K562 (cell line): ENCODE data around the gene CENPC. TPM values are rescaled to one million over a fixed set of nuclear protein-coding genes. Genes with fewer than 3 reads are reported as not detected.
A peak's percentile ranks its signal among the peaks of the same experiment; 100 is the strongest.

Source experiments
- ATAC-seq: fragments of 200-7000 bp; cut with Tn5 transposase; 3 replicates; pipeline ENCODE4 v1.9.1; 2020; ENCODE audit warnings: moderate library complexity
- BruUV-seq: library from RNA; stranded (reverse); fragments of 400-500 nt; replicated peaks from 2 replicates; lab custom pipeline; 2021; lab: Mats Ljungman, UMichigan
- CTCF ChIA-PET: fragments of 300-600 bp; formaldehyde crosslinking; extraction: SDS; loops from one replicate; lab custom pipeline; 2021; ENCODE audit warnings: low intra/inter-chr PET ratio; lab: Yijun Ruan, JAX
- POLR2A ChIA-PET: fragments of 300-600, 350-650 bp; sonication (Branson Sonifier 250); formaldehyde crosslinking; extraction: SDS; loops from one replicate; lab custom pipeline; 2021; ENCODE audit warnings: antibody characterized with exemption, inconsistent platforms; lab: Yijun Ruan, JAX
- DNase-seq, 4 experiments: peaks; one replicate each; pipeline versions ENCODE4 v3.0.0 to v3.0.0-alpha.2; 2011 to 2018; ENCODE audit warnings: low spot score in 3 of 4, mixed read lengths in 3 of 4; ENCODE audit errors: extremely low read depth in 1 of 4
- FAIRE-seq: peaks from 2 replicates; lab custom pipeline; 2011; peaks lifted over from hg19 to GRCh38; lab: Jason Lieb, UNC
- H2AFZ ChIP-seq: 2 replicates; pipeline ENCODE4 v1.6.0; 2011; ENCODE audit warnings: low read depth, low read length, control low read depth, inconsistent platforms
- H3K27ac ChIP-seq: fragments of 200-600 bp; 3 replicates; pipeline ENCODE4 v1.8.0; 2011; ENCODE audit warnings: low read depth, mild to moderate bottlenecking, control low read depth, inconsistent platforms, low read length, moderate library complexity, mixed read lengths; ENCODE audit errors: extremely low read depth
- H3K27me3 ChIP-seq, 2 experiments: fragments of 300-600 bp in 1 of 2; 2 replicates in 1 of 2; 3 replicates in 1 of 2; pipeline versions ENCODE4 v1.6.0 to v1.8.0; 2011; ENCODE audit warnings: inconsistent platforms in 2 of 2, low read length in 2 of 2, mild to moderate bottlenecking in 1 of 2, mixed read lengths in 1 of 2, moderate library complexity in 1 of 2; ENCODE audit not compliant: control insufficient read depth in 2 of 2, insufficient read depth in 2 of 2
- H3K36me3 ChIP-seq: fragments of 300-600 bp; 3 replicates; pipeline ENCODE4 v1.8.0; 2011; ENCODE audit warnings: mild to moderate bottlenecking, low read length, inconsistent platforms; ENCODE audit not compliant: control insufficient read depth, insufficient read depth
- H3K4me1 ChIP-seq, 2 experiments: fragments of 200-600 bp in 1 of 2; replicated peaks in 1 of 2; 2 replicates in 1 of 2; 3 replicates in 1 of 2; pipeline versions ENCODE4 v1.5.1 to v1.8.0; 2011; ENCODE audit warnings: inconsistent platforms in 2 of 2, low read length in 2 of 2, mild to moderate bottlenecking in 1 of 2, mixed read lengths in 1 of 2, moderate library complexity in 1 of 2; ENCODE audit not compliant: control insufficient read depth in 2 of 2, insufficient read depth in 2 of 2
- H3K4me2 ChIP-seq: 2 replicates; pipeline ENCODE4 v1.6.1; 2011; ENCODE audit warnings: low read length, control low read depth, inconsistent platforms, mixed read lengths; ENCODE audit not compliant: insufficient read depth
- H3K4me3 ChIP-seq: fragments of 200-600 bp; sonication (generic), shearing (Covaris generic); 2 replicates; pipeline ENCODE4 v1.5.1; 2016; ENCODE audit warnings: control low read depth, inconsistent platforms
- H3K79me2 ChIP-seq: fragments of 200-600 bp; 3 replicates; pipeline ENCODE4 v1.8.0; 2011; ENCODE audit warnings: low read length, inconsistent platforms; ENCODE audit not compliant: control insufficient read depth, insufficient read depth
- H3K9ac ChIP-seq, 2 experiments: 2 replicates each; pipeline versions ENCODE4 v1.6.0 to v1.6.1; 2011; ENCODE audit warnings: low read depth in 2 of 2, low read length in 2 of 2, control low read depth in 1 of 2, inconsistent platforms in 1 of 2, mild to moderate bottlenecking in 1 of 2, mixed read lengths in 1 of 2; ENCODE audit not compliant: insufficient read depth in 1 of 2
- H3K9me1 ChIP-seq: one replicate; pipeline ENCODE4 v1.6.0; 2011; ENCODE audit warnings: inconsistent platforms, mild to moderate bottlenecking, low read length, moderate library complexity; ENCODE audit not compliant: control insufficient read depth, insufficient read depth
- H3K9me3 ChIP-seq: replicated peaks from 2 replicates; pipeline ENCODE4 v1.5.1; 2011; ENCODE audit warnings: low read depth, low read length, inconsistent platforms; ENCODE audit not compliant: control insufficient read depth, insufficient read depth
- H4K20me1 ChIP-seq: replicated peaks from 2 replicates; pipeline ENCODE4 v1.6.1; 2011; ENCODE audit warnings: low read length, inconsistent platforms, mixed read lengths; ENCODE audit not compliant: control insufficient read depth, insufficient read depth
- GTF3C2 ChIP-seq: IDR thresholded peaks from 3 replicates; pipeline ENCODE4 v1.6.1; 2011; ENCODE audit warnings: borderline replicate concordance, mild to moderate bottlenecking, moderate library complexity; ENCODE audit not compliant: insufficient read length; ENCODE audit errors: extremely low read depth
- IFI16 ChIP-seq: fragments of 250-450 bp; sonication (Bioruptor Pico); IDR thresholded peaks from 2 replicates; pipeline ENCODE4 v2.1.2; 2022; ENCODE audit warnings: mild to moderate bottlenecking, inconsistent platforms
- PCBP1 ChIP-seq: fragments of 200-400 bp; formaldehyde crosslinking; IDR thresholded peaks from 2 replicates; pipeline ENCODE4 v1.6.1; 2018; ENCODE audit warnings: mild to moderate bottlenecking, low read depth, low read length; ENCODE audit not compliant: poor library complexity, severe bottlenecking
- UBTF ChIP-seq, 2 experiments: IDR thresholded peaks; 2 replicates each; pipeline ENCODE4 v1.6.1; 2012; ENCODE audit warnings: improper control_type of control experiment in 2 of 2, low read depth in 2 of 2, low read length in 2 of 2, borderline replicate concordance in 1 of 2
- WGBS: fragments of 100-300 bp; shearing (Covaris generic); methylation state at CpG from one replicate; pipeline ENCODE4 v1.1.6; 2016; ENCODE audit warnings: low coverage, mixed read lengths; ENCODE audit not compliant: insufficient coverage; ENCODE audit errors: missing lambda C conversion rate; 5-methylcytosine and 5-hydroxymethylcytosine counted together
- in situ Hi-C: fragments of 300-500 bp; cut with MboI; formaldehyde crosslinking; loops from 4 replicates; pipeline ENCODE4 v1.15.0; 2018; ENCODE audit warnings: inconsistent platforms, mixed read lengths
- intact Hi-C: fragments of 100-400 bp; cut with micrococcal nuclease; formaldehyde crosslinking; loops from 2 replicates; pipeline ENCODE4 v1.14.2; 2022
- polyA plus RNA-seq, 8 experiments: library from polyadenylated mRNA; depleted of rRNA in 4 of 8; stranded (reverse) in 5 of 8; unstranded in 3 of 8; fragments of >200 nt; fragmentation: Nextera tagmentation in 2 of 8; fragmentation: Illumina TruSeq in 1 of 8; extraction: Ambion mirVana in 2 of 8; extraction: Trizol in 1 of 8; gene quantifications; 2 replicates each; pipeline versions ENCODE4 v1.2.1 to v1.2.3, GENCODE V29; 2011 to 2014; ENCODE audit warnings: inconsistent platforms in 1 of 8, missing spikeins in 1 of 8
- total RNA-seq, 7 experiments: library from RNA; depleted of rRNA in 6 of 7; stranded (reverse); fragments of >200 nt in 6 of 7; fragmentation: Illumina TruSeq in 2 of 7; extraction: Trizol in 2 of 7; gene quantifications; 2 replicates each; pipeline versions ENCODE4 v1.2.1 to v1.2.3, GENCODE V29; 2011 to 2021; ENCODE audit warnings: low replicate concordance in 1 of 7
- TF ChIP-seq, protein P1 (sequence below), 3 experiments: fragments of 200-800 bp in 1 of 3; fragments of 250-450 bp in 1 of 3; fragments of 450-650 bp in 1 of 3; sonication (Bioruptor Pico) in 1 of 3; sonication (Bioruptor generic) in 1 of 3; formaldehyde crosslinking in 1 of 3; IDR thresholded peaks; 2 replicates each; pipeline versions ENCODE4 v1.6.1 to v1.8.0; 2016 to 2022; ENCODE audit warnings: mild to moderate bottlenecking in 2 of 3, missing genetic modification characterization in 2 of 3, missing compliant biosample characterization in 1 of 3, moderate library complexity in 1 of 3

CENPC gene
- total and polyA plus RNA-seq, 9 of the 15 experiments (the other 6 are each of a cell fraction or from before 2014, with no cell fraction given), result 18.1 to 48.5 (median 30.8) TPM

DNA sequence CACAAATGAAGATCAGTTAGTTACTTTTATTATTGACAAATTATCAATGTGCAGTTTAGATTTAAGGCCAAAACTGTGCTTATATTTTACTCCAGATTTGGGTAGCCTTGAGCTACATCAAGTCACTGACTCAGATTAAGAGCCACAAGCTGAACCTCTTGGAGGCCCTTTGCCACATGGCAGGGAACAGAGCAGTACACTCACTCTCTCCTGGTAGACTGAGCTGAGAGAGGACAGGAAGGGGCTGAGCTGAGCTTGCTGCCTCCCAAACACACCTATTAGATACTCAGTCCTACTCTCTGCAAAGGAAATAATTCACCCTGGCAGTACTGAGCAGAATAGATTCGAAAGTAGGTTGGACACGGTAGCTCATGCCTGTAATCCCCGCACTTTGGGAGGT lies 21.0 kb upstream of the CENPC start:
- in situ Hi-C loops, result no loop called here
- no peak for TF ChIP-seq IFI16 (CRISPR knock-in tag)
- TF ChIP-seq PCBP1, result no peak
- Histone ChIP-seq H3K4me3 (no peak overlapping the region), H3K36me3 (no peaks in the 10 kb centered on the region), H3K4me2 (no peak overlapping the region), H4K20me1 (no peaks in the 10 kb centered on the region), H2AFZ (no peak overlapping the region), H3K79me2 (no peaks in the 10 kb centered on the region), H3K4me1 (peaks cover 0 to 4% of the 10 kb centered on the region in 2 experiments; a peak in 1 of 5 replicates), H3K9me3 (no peaks in the 10 kb centered on the region), H3K27me3 (no peaks in the 10 kb centered on the region), H3K27ac (no peak overlapping the region), H3K9me1 (no peaks in the 10 kb centered on the region), H3K9ac (no peak overlapping the region)
- WGBS, result 70% methylated on average over 3 of the region's 3 CpGs
- CTCF ChIA-PET, result no interaction called here
- intact Hi-C loops, result no loop called here
- ATAC-seq (peak; percentile 11; the same call in 2 of the 3 replicates), FAIRE-seq (no peak), DNase-seq (no peak)
- no TSS peak for BruUV-seq
- POLR2A ChIA-PET, result no interaction called here

DNA sequence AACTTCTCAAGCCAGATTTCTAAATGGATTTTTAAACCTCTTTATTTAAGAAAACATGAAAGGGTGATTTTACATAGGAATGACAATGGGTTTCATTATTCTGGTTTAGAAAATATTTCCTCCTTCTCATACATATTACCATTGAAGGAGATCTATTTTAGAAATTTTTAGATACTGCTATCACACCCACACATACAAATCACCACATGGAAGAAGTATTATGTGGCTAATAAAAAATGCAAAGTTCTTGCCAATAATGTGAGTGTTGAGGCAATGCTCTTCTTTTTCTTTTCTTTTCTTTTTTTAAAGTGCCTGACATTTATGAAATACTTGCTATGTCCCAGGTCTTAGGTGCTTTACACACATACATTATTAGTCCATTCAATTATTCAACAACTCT lies 20.0 kb upstream of the CENPC start:
- Histone ChIP-seq H3K4me3 (no peak overlapping the region), H3K9ac (no peak overlapping the region), H3K36me3 (no peaks in the 10 kb centered on the region), H3K79me2 (no peaks in the 10 kb centered on the region), H3K9me1 (no peaks in the 10 kb centered on the region), H3K4me1 (no peaks in the 10 kb centered on the region), H4K20me1 (no peaks in the 10 kb centered on the region), H3K27me3 (no peaks in the 10 kb centered on the region), H3K9me3 (no peaks in the 10 kb centered on the region), H2AFZ (no peak overlapping the region), H3K27ac (no peak overlapping the region), H3K4me2 (no peak overlapping the region)
- no TSS peak for BruUV-seq
- FAIRE-seq, result no peak
- in situ Hi-C loops (no loop called here), intact Hi-C loops (no loop called here)
- CTCF ChIA-PET, result no interaction called here
- POLR2A ChIA-PET, result no interaction called here
- ATAC-seq, result no peak
- DNase-seq, result no peak
- TF ChIP-seq GTF3C2, result no peak
- TF ChIP-seq, protein P1, sequence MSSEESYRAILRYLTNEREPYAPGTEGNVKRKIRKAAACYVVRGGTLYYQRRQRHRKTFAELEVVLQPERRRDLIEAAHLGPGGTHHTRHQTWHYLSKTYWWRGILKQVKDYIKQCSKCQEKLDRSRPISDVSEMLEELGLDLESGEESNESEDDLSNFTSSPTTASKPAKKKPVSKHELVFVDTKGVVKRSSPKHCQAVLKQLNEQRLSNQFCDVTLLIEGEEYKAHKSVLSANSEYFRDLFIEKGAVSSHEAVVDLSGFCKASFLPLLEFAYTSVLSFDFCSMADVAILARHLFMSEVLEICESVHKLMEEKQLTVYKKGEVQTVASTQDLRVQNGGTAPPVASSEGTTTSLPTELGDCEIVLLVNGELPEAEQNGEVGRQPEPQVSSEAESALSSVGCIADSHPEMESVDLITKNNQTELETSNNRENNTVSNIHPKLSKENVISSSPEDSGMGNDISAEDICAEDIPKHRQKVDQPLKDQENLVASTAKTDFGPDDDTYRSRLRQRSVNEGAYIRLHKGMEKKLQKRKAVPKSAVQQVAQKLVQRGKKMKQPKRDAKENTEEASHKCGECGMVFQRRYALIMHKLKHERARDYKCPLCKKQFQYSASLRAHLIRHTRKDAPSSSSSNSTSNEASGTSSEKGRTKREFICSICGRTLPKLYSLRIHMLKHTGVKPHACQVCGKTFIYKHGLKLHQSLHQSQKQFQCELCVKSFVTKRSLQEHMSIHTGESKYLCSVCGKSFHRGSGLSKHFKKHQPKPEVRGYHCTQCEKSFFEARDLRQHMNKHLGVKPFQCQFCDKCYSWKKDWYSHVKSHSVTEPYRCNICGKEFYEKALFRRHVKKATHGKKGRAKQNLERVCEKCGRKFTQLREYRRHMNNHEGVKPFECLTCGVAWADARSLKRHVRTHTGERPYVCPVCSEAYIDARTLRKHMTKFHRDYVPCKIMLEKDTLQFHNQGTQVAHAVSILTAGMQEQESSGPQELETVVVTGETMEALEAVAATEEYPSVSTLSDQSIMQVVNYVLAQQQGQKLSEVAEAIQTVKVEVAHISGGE (CRISPR knock-in tag; IDR thresholded peaks at IDR 0.05), result no peak
- TF ChIP-seq UBTF (IDR thresholded peaks at IDR 0.05; ENCODE audit: borderline replicate concordance in 1 of 2, low read depth in 2 of 2, low read length in 2 of 2), result no peak
